GM12801 (cell line): ENCODE results near the gene BBS9.

Source experiments
- TF ChIP-seq, protein P1 (sequence below): IDR thresholded peaks from one replicate; pipeline ENCODE4 v1.5.1; 2011; ENCODE audit warnings: control low read depth; ENCODE audit not compliant: insufficient read length; ENCODE audit errors: extremely low read depth

Gene BBS9

GRCh38 chr7:33494474-33494873, 365.1 kb downstream of the BBS9 start:
- TF ChIP-seq, protein P1, sequence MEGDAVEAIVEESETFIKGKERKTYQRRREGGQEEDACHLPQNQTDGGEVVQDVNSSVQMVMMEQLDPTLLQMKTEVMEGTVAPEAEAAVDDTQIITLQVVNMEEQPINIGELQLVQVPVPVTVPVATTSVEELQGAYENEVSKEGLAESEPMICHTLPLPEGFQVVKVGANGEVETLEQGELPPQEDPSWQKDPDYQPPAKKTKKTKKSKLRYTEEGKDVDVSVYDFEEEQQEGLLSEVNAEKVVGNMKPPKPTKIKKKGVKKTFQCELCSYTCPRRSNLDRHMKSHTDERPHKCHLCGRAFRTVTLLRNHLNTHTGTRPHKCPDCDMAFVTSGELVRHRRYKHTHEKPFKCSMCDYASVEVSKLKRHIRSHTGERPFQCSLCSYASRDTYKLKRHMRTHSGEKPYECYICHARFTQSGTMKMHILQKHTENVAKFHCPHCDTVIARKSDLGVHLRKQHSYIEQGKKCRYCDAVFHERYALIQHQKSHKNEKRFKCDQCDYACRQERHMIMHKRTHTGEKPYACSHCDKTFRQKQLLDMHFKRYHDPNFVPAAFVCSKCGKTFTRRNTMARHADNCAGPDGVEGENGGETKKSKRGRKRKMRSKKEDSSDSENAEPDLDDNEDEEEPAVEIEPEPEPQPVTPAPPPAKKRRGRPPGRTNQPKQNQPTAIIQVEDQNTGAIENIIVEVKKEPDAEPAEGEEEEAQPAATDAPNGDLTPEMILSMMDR, result no peak

DNA sequence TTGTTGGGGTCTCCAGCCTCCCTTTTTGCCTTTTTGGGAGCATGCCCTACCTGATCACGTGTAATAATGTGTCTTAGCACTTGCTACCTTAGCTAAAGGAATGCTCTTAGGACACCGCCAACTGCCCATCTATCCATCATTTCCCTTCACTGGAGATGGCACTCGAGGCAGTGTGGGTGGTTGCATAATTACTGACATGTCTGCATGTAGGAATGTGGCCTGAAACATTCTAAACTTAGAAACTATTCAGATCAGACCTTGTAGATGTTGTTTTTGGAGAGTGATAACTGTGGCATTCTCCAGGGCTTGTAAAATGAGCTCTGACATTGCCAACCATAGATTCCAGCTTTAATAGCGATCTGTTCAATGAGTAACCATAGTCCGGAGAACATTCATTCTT, 365.8 kb downstream of the BBS9 start:
- TF ChIP-seq, protein P1, result no peak

DNA sequence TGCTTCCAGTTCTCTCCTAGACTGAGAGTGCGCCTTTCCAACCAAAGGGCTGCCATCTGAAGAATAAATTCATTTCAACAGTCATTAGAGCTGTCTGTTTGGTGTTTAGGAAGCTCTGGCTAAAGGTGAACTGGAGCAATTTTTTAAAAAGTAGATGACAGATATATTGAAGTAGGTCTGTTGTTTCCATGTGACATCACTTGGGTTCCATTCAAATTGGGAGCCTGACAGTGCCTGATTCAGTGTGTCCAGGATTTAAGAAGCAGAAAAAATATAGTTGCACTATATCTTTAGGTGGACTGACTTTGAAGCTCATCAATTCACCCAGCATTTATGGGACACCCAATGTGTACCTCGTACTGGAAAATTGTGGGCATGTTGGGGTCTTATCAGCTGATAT, 367.7 kb downstream of the BBS9 start:
- TF ChIP-seq, protein P1, result no peak

DNA sequence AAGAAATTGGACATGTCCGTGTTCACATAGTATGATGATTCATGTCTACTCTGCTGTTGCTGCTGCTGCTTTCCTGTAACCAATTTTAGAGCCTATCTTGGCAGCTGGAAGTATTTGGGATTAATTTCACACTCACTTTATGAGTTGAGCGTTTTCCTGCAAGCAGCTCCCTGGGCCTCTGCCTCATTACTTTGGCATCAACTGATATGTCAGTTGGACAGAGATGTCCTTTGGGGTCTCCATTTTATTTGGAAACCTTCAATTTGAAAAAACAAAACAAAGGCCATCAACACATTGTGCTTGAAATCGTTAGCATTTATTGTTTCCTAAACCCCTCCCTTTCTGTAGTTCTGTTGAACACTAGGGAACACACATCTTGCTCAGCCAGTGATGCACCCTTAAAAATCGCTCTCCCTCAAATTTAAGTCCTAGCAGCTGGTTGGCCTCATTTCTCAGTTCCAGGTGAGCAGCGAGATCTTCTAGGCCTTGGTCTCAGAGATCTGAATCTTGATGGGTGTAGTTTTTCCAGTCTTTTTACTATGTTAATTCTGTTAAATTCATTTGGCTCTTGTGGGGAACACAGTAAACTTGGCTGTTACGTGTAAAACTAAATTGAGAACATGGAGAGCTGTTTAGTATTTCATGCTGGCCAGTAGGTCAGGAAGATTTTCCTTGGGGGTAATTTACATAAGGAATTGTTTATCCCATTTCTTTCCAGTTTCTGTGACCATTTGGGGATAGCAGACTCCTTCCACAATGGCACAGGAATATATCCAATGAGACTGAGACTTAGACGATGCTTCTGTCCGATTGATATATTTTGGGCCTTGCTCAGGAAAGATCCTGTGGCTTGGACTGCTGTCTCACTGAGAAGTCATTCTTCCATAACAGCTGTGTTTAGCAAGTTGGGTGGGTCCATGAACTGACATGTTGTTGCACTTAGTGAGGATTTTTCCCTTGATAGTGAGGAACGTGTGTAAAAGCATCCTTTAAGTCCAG, 371.6 kb downstream of the BBS9 start:
- TF ChIP-seq, protein P1, result no peak

- TF ChIP-seq, protein P1, result no peak
Observed at GRCh38 chr7:33503014-33503413, 373.6 kb downstream of the BBS9 start.

DNA sequence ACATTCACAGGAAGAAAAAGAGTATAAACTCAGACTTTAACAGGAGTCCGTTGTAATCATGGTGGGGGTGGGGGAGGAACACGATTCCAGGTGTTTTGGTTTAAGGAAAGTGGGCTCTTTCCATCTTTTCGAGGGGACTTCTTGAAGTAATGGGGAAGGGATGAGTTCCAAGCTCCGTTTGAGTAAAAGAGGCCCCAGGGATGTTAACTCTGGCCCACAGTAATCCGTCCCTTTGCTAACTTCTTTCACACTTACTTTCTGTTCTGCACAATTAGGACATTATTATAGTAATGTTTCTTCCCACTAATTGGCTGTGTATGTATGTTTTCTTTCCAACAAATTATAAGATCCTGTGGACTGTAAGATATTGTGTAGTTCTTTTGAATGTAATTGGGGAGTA, 374.4 kb downstream of the BBS9 start:
- TF ChIP-seq, protein P1, result no peak

GRCh38 chr7:33504266-33504665, 374.9 kb downstream of the BBS9 start:
- TF ChIP-seq, protein P1, result no peak
